BE2C (cell line): ENCODE results near the gene ANKLE2.

Experiments
- DNase-seq: peaks from one replicate; pipeline ENCODE4 v3.0.0-alpha.2; 2020
- H3K27me3 ChIP-seq: fragments of 250-450 bp; sonication (Bioruptor Pico); 2 replicates; pipeline ENCODE4 v1.5.1; 2020; ENCODE audit warnings: mild to moderate bottlenecking
- H3K36me3 ChIP-seq: fragments of 250-450 bp; sonication (Bioruptor Pico); 2 replicates; pipeline ENCODE4 v1.5.1; 2020; ENCODE audit warnings: mild to moderate bottlenecking
- H3K4me1 ChIP-seq: fragments of 250-450 bp; sonication (Bioruptor Pico); 2 replicates; pipeline ENCODE4 v1.5.1; 2020
- H3K4me3 ChIP-seq: 2 replicates; pipeline ENCODE4 v1.5.1; 2011; ENCODE audit warnings: low read depth, low read length
- H3K9me3 ChIP-seq: fragments of 250-450 bp; sonication (Bioruptor Pico); 2 replicates; pipeline ENCODE4 v1.5.1; 2020
- CTCF ChIP-seq: IDR thresholded peaks from 2 replicates; pipeline ENCODE4 v1.5.1; 2012; ENCODE audit warnings: mild to moderate bottlenecking, low read depth, low read length

Gene ANKLE2

DNA sequence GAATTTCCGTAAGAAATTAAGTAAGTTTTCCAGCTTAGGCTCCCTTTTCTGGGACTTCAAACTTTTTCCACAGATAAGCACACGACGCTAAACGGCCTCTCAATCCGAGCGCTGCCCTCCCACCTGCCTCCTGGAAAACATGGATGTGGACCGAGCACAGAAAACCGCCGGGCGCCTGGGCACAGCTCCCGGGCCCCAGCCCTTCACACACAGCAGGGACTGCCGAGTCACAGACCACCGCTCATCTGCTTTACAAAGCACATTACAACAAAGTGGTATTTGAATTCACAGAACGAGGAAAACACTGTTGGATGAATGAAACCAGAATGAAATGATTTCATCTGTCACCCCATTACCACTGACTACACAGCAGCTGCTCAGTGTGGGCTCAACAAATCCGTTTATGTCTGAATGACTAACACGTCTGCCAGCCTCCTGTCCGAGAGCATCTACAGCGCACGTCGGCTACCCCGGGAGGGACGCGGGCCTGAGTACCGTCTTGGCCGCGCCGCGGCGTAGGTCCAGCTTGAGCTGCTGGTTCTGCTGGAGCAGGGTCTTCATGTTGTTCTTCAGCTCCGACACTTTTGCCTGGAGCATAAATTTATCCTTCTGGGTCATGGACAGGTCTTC, 13.1 kb upstream of the ANKLE2 start:
- Histone ChIP-seq H3K36me3 (peaks cover 57% of the 10 kb centered on the region), H3K4me1 (no peaks in the 10 kb centered on the region), H3K9me3 (no peaks in the 10 kb centered on the region), H3K27me3 (no peaks in the 10 kb centered on the region), H3K4me3 (no peak overlapping the region)
- no peak for DNase-seq
- TF ChIP-seq CTCF: no peak

GRCh38 chr12:132774159-132774558, 12.5 kb upstream of the ANKLE2 start:
- no peaks in the 10 kb centered on the region for H3K27me3 ChIP-seq
- TF ChIP-seq CTCF: no peak

DNA sequence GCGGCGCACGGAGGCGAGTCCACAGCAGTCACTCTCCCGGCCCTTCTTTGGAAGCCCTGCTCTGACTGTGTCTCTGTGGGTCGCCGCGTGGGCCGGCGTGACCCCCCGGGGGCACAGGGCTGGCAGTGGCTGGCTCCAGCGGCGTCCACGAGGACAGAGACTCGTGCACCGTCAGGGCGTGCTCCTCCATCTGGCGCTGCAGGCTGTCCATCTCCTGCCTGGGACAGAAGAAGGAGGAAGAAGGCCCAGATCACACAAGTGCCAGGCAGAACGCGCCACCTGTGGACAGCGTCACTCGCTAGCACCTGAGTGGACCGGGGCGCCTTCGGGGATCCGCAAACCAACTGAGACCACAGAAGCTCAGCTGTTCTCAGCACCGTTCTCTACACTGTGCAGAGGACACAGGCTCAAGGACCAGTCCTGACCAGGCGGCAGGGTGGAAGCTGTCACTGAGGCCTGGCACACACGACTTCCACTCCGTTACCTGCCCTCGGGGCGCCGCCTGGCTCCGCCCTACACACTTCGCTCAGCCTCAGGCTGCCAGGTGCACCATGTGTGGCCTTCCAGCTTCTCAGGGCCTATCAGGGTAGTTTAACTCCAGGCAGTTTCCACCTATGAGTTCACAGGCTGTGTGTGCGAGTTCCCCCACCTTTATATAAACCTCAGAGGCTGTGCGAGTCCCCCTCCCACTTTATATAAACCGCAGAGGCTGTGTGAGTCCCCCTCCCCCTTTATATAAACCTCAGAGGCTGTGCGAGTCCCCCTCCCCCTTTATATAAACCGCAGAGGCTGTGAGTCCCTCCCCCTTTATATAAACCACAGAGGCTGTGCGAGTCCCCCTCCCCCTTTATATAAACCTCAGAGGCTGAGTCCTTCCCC, 11.7 kb upstream of the ANKLE2 start:
- no peaks in the 10 kb centered on the region for H3K27me3 ChIP-seq
- no peak for TF ChIP-seq CTCF
- no peak for DNase-seq
- peaks cover 50% of the 10 kb centered on the region for H3K36me3 ChIP-seq
- no peaks in the 10 kb centered on the region for H3K9me3 ChIP-seq
- H3K4me1 ChIP-seq: no peaks in the 10 kb centered on the region
- no peak overlapping the region for H3K4me3 ChIP-seq

More at GRCh38 chr12:132774159-132774558, 12.5 kb upstream of the ANKLE2 start:
- Histone ChIP-seq H3K4me3 (no peak overlapping the region), H3K4me1 (no peaks in the 10 kb centered on the region), H3K36me3 (peaks cover 53% of the 10 kb centered on the region), H3K9me3 (no peaks in the 10 kb centered on the region)
- DNase-seq: no peak

- Histone ChIP-seq H3K36me3 (peaks cover 44% of the 10 kb centered on the region), H3K27me3 (no peaks in the 10 kb centered on the region), H3K9me3 (no peaks in the 10 kb centered on the region), H3K4me3 (no peak overlapping the region), H3K4me1 (no peaks in the 10 kb centered on the region)
- DNase-seq: no peak
- TF ChIP-seq CTCF: no peak
Measured at GRCh38 chr12:132772606-132773005, 11.0 kb upstream of the ANKLE2 start.

- no peak for TF ChIP-seq CTCF
- peaks cover 34% of the 10 kb centered on the region for H3K36me3 ChIP-seq
- H3K4me3 ChIP-seq: no peak overlapping the region
- no peaks in the 10 kb centered on the region for H3K9me3 ChIP-seq
- no peak for DNase-seq
- H3K27me3 ChIP-seq: no peaks in the 10 kb centered on the region
- peaks cover 3% of the 10 kb centered on the region; the same call in 1 of the 2 replicates for H3K4me1 ChIP-seq
Measured at GRCh38 chr12:132771126-132771838, 9.7 kb upstream of the ANKLE2 start.
